ENCODE data around the gene ZKSCAN3. TPM values are rescaled to one million over a fixed set of nuclear protein-coding genes. Genes with fewer than 3 reads are reported as not detected.

Gene ZKSCAN3
- total and polyA plus RNA-seq, 2 of the 8 experiments (the other 6 are each of a cell fraction or from before 2014, with no cell fraction given) = 2.7 to 9.8 TPM

- Histone ChIP-seq H3K79me2 (ENCODE audit: control insufficient read depth in 1 of 2, insufficient read depth in 2 of 2, low read length in 2 of 2) (peaks cover 0 to 24% of the 10 kb centered on the region in 2 experiments; a peak in 2 of 4 replicates), H3K27ac (ENCODE audit: low read depth, low read length) (no peak overlapping the region), H4K5ac (ENCODE audit: insufficient read length, low read depth, low read length) (no peak overlapping the region), H2BK15ac (ENCODE audit: low read length) (no peak overlapping the region), H3K18ac (ENCODE audit: extremely low read depth, low read length) (no peak overlapping the region), H2AK5ac (ENCODE audit: low read depth, low read length) (no peak overlapping the region), H3K4me1 (replicated peaks in 1 of 4; ENCODE audit: control insufficient read depth in 3 of 4, insufficient read depth in 4 of 4, low read length in 3 of 4) (no peaks in the 10 kb centered on the region), H3K56ac (replicated peaks; ENCODE audit: insufficient read length, low read depth, low read length) (no peak overlapping the region), H3K23ac (ENCODE audit: insufficient read length) (no peak overlapping the region), H3K14ac (ENCODE audit: insufficient read length) (no peak overlapping the region), H2BK5ac (ENCODE audit: low read depth, low read length) (no peak overlapping the region), H3K4ac (replicated peaks; ENCODE audit: insufficient read length, low read depth, low read length) (no peak overlapping the region), H3K79me1 (ENCODE audit: low read depth, low read length) (no peaks in the 10 kb centered on the region; the same call in 1 of the 2 replicates), H4K91ac (replicated peaks; ENCODE audit: insufficient read length, low read length) (no peak overlapping the region), H2BK20ac (ENCODE audit: low read length) (no peak overlapping the region), H3K4me3 (ENCODE audit: extremely low read depth in 1 of 4, insufficient read depth in 2 of 4, low read depth in 3 of 4, low read length in 4 of 4) (no peak overlapping the region), H3K9ac (replicated peaks in 1 of 4; ENCODE audit: extremely low read depth in 1 of 4, low read depth in 3 of 4, low read length in 3 of 4) (no peak overlapping the region), H3K9me3 (ENCODE audit: insufficient read depth in 2 of 2, low read depth in 1 of 2, low read length in 1 of 2) (no peaks in the 10 kb centered on the region), H3K36me3 (ENCODE audit: control insufficient read depth in 2 of 4, insufficient read depth in 4 of 4, low read length in 3 of 4) (peaks cover 11 to 60% (median 48%) of the 10 kb centered on the region in 4 experiments), H3K4me2 (ENCODE audit: insufficient read depth in 1 of 2, low read depth in 2 of 2, low read length in 2 of 2) (no peak overlapping the region), H2AFZ (ENCODE audit: low read length) (no peak overlapping the region), H2BK12ac (ENCODE audit: low read depth, low read length) (no peak overlapping the region), H4K20me1 (replicated peaks in 1 of 2; ENCODE audit: control insufficient read depth in 1 of 2, insufficient read depth in 2 of 2, low read length in 2 of 2) (peaks cover 10 to 13% of the 10 kb centered on the region in 2 experiments), H3K23me2 (ENCODE audit: low read depth, low read length) (no peaks in the 10 kb centered on the region), H3K27me3 (replicated peaks in 1 of 4; ENCODE audit: control insufficient read depth in 3 of 4, extremely low read depth in 1 of 4, insufficient read depth in 3 of 4, low read length in 3 of 4) (no peaks in the 10 kb centered on the region), H4K8ac (ENCODE audit: extremely low read depth, insufficient read depth, low read length) (no peak overlapping the region), H2BK120ac (replicated peaks; ENCODE audit: low read depth, low read length) (no peak overlapping the region)
- POLR2A ChIA-PET (ENCODE audit: partially characterized antibody) = interaction anchor here (0.8 to 2.5 kb wide), 3 partner anchors 8 to 52 kb away, joined by 3 to 16 read pairs (median 3); partner anchors contain the start of genes ZSCAN12 and ZSCAN23
- DNase-seq (ENCODE audit: low read depth in 1 of 2, low spot score in 2 of 2) (no peak), FAIRE-seq (no peak)
- 94% methylated on average over 8 of the region's 8 CpGs; no CpG with 5 or more reads in 1 of the 2 experiments for WGBS, 2 experiments (ENCODE audit: extremely low coverage in 1 of 2, insufficient coverage in 1 of 2, insufficient read length in 1 of 2, insufficient replicate concordance in 2 of 2, low coverage in 1 of 2, low lambda C conversion rate in 2 of 2, missing lambda C conversion rate in 1 of 2)
- CTCF ChIA-PET (ENCODE audit: partially characterized antibody) = interaction anchor here (1.6 kb wide), 1 partner anchor 8 kb away, joined by 4 read pairs; no protein-coding TSS in a partner anchor
Observed at GRCh38 chr6:28390688-28391087, 40.9 kb downstream of the ZKSCAN3 start.

Measured in H1 (cell line).